D721Med (cell line): ENCODE measurements around the gene DDX39A.

Experiments used
- DNase-seq: peaks from one replicate; pipeline ENCODE4 v3.0.0; 2011; ENCODE audit warnings: low spot score; ENCODE audit not compliant: insufficient read length
- FAIRE-seq: peaks from 2 replicates; lab custom pipeline; 2011; peaks lifted over from hg19 to GRCh38; lab: Jason Lieb, UNC
- CTCF ChIP-seq: IDR thresholded peaks from 2 replicates; pipeline ENCODE4 v1.5.1; 2012; ENCODE audit warnings: mild to moderate bottlenecking, control low read depth; ENCODE audit not compliant: insufficient read depth; ENCODE audit errors: missing control alignments

DDX39A gene

GRCh38 chr19:14418856-14419105 lies 360 bp downstream of the DDX39A start:
- no peak for FAIRE-seq
- peak; percentile 83 for DNase-seq
- no peak for TF ChIP-seq CTCF

GRCh38 chr19:14416817-14417231 lies 2.3 kb downstream of the DDX39A start:
- FAIRE-seq (no peak), DNase-seq (no peak)
- TF ChIP-seq CTCF: no peak

GRCh38 chr19:14414926-14415690 lies 4.0 kb downstream of the DDX39A start:
- DNase-seq: no peak
- no peak for FAIRE-seq
- no peak for TF ChIP-seq CTCF

GRCh38 chr19:14413693-14414181 lies 5.4 kb downstream of the DDX39A start:
- DNase-seq: no peak
- no peak for FAIRE-seq

GRCh38 chr19:14412996-14413692 lies 6.0 kb downstream of the DDX39A start:
- DNase-seq: no peak
- no peak for TF ChIP-seq CTCF
- no peak for FAIRE-seq

More at GRCh38 chr19:14413693-14414181, 5.4 kb downstream of the DDX39A start:
- no peak for TF ChIP-seq CTCF

GRCh38 chr19:14412324-14412995 lies 6.7 kb downstream of the DDX39A start:
- TF ChIP-seq CTCF: no peak
- FAIRE-seq (no peak), DNase-seq (no peak)
